Stimulated activated CD4-positive, alpha-beta T cell treated with anti-CD3 and anti-CD28 coated beads, Interleukin-1b, Interleukin-23, amount 100 ng/mL, for 4 hours (primary cell): ENCODE results near the gene HYAL2.

Source experiments
- DNase-seq, 2 donors: peaks; one replicate each; pipeline ENCODE4 v3.0.0-alpha.2; 2020; ENCODE audit warnings: low read depth in 2 of 2

The HYAL2 gene

DNA sequence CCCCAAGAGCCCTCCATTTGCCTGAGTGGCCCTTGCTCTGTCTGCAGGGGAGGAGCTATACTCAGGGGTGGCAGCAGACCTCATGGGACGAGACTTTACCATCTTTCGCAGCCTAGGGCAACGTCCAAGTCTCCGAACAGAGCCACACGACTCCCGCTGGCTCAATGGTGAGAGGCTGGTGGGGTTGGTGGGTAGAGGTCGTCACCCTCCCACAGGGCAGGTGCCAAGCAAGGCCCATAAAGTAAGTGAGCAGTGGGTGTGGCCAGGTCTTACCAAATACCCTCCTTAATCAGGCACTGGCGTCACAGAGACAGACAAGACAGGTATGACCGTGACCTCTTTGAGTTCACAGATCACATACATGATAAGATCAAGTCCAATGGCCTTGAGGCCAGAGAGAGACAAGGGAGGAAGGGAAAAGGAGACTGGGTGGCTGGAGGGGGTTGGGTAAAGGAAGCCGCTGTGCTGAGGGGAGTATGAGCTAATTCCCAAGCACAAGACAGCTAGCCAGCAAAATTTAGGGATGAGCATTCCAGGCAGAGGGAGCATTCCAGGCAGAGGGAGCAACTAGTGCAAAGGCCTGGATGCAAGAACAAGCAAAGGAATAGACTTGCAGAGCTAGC is 51.1 kb downstream of the HYAL2 start:
- DNase-seq = no peak

DNA sequence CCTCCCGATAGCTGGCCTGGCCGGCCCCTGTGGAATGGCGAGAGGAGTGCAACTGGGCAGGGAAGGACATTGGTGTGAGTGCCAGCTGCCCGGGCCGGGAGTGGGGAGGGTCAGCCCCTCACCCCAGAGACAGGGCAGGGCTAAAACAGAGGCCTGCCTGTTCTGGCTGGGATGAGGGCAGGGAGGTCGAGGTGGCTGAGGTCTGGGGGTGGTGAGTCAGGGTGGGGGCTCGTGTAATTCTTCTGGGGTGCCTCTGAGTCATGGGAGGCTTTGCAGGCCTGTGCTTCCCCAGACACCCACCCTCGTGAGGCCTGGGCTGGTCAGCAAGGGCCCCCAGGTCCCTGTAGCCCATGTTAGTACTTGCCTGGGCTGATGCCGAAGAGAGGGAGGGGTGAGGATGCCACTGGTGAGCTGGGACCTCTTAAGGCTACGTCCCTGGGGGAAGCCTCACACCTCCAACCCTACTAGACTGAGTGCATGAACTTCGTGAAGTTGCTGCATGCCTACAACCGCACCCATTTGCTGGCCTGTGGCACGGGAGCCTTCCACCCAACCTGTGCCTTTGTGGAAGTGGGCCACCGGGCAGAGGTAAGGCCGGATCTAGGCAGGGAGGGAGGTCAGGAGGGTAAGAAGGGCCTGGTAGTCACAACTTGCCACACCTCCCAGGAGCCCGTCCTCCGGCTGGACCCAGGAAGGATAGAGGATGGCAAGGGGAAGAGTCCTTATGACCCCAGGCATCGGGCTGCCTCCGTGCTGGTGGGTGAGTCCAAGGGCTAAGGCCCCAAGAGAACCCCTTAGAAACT is 51.9 kb downstream of the HYAL2 start:
- no peak for DNase-seq

DNA sequence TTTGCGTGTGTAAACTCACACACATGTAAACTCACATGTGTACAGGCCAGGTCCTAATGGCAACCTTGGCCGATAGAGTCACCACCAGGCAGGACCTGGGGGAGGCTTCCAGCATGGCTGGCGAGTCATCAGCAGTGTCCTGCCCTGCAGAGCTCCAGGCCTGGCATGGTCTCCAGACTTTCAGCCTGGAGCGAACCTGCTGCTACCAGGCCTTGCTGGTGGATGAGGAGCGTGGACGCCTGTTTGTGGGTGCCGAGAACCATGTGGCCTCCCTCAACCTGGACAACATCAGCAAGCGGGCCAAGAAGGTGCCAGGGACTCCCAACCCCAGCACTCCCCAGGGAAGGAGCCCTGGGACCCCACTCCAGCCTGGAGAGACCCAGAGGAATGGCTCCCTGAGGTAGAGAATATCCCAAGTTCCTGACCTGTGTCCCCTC is 52.5 kb downstream of the HYAL2 start:
- DNase-seq = no peak

DNA sequence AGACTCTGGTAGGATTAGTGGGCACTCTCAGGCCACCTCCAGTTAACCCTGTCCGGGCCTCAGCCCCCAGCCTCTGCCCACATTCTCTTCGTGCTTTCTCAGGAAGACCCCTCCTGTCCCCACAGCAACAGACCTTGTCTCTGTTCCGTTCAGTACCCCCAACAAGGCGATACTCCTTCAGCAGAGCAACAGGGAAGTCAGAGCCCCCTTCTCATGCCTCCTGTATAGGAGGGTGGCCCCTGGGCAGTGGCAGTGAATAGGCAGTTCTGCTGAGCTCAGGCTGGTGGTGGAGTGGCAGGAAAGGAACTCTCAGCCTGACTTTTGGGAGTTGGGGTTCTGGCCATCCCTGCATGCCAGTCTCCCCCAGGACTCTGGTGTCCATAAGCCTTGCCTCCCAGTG is 53.1 kb downstream of the HYAL2 start:
- no peak for DNase-seq

DNA sequence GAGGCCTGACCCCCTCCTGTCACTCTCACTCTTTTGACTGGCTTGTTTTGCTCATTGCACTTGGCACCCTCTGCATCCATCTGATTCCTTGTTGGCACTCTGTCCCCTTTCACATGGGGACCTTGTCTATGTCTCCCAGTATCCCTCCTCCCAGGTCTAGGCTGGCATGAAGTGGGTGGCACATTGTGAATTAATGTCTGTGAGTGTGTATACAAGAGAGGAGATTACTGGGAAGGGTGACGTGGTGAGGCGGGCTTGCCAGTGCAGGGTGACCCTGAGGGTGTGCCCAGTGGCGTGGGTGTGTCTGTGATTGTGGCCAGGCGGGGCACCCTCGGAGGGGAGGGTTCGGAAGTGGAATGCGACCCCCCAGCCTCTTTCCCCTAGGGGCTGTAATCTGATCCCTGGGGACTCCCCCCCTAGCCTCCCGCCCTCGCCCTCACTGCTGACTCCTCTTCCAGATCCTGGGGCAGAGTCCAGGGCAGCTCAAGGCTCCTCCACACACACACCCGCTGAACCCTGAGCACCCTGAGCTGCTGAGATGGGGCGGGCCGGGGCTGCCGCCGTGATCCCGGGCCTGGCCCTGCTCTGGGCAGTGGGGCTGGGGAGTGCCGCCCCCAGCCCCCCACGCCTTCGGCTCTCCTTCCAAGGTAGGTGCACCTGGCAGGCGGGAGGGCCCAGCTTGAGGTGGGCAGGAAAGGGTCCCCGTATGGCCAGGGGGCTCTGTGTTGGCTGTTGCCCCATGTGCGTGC is 53.7 kb downstream of the HYAL2 start, which contains the start of gene SEMA3B:
SEMA3B (plus strand) TSS at position 445 of the 749 bp plus-strand sequence; CDS start at position 539, 94 bp downstream.
- DNase-seq = no peak

DNA sequence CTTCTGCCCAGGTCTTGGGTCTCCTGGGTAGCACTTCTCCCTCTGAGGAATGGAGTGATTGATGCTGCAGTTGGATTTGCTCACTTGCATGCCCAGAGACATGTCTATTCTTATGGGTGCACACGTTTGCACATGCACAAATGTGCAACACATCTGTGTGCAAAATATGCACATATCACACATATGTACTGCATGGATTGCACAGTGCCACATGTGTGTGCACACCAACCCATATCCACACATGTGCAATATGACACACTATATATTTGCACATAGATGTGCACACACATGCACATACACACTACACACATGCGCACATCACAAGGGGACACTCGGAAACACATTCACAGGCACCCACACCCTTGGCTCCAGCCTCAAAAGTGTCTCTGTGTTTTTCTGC is 54.3 kb downstream of the HYAL2 start:
- no peak for DNase-seq
